GM19438 (cell line): Measurements from ENCODE around the gene RALB.
"Not testable (repeated sequence)": the region's sequence is repeated elsewhere in the genome, so short reads cannot be mapped to it uniquely, and the experiment has no call there.

Experiments
- ATAC-seq: cut with Tn5 transposase; IDR thresholded peaks from one replicate; pipeline ENCODE4 v1.9.1; 2021; ENCODE audit warnings: low read depth; ENCODE audit not compliant: unreplicated experiment

The RALB gene

DNA sequence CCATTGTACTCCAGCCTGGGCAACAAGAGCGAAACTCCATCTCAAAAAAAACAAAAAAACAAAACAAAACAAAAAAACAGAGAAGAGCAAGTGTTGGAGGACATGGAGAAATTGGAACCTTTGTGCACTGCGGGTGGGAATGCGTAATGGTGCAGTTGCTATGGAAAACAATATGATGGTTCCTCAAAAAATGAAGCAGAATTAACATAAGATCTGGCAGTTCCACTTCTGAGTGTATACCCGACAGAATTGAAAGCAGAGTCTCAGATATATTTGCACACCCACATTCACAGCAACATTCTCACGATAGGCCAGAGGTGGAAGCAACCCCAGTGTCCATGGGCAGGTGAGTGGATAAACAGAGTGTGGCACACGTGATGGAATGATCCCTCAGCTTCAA is 11.0 kb upstream of the RALB start:
- no peak for ATAC-seq

DNA sequence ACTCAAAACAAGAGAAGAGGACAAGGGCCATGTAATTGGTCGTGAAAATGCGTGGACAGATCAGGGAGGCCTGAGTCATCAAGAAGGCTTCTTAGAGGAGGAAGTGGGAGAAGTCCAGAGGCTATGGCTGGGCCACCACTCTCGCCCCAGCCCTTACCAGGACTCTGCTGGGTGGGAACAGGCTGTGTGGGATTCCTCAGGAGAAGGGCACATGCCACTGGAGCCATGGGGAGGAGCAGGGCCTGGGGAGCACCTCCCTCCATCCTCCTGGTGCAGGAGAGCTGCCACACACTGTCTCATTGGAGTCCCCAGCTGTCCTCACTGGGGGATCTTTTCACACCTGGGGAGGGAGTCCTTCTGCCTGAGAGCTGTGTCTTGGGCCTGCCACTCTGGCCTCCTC is 9.4 kb upstream of the RALB start:
- ATAC-seq, result no peak

DNA sequence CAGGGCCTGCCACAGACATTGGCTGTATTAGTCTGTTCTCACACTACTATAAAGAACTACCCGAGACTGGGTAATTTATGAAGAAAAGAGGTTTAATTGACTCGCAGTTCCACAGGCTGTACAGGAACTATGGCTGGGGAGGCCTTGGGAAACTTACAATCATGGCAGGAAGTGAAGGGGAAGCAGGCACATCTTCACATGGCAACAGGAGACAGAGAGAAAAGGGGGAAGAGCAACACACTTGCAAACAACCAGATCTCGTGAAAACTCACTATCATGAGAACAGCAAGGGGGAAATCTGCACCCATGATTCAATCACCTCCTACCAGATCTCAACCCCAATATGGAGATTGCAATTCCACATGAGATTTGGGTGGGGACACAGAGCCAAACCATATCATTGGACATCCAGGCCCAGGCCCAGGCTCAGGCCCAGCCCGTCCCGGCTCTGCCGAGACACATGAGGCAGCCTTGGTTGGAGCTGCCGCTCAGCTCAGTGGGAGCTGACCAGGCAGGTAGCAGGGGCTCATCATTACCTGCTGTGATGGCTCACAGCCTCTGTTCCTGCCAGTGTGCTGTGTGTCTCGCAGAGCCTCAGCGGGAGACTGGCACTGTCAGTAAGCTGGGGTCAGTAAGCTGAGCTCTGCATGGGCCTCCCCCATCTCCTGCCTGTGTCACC is 8.6 kb upstream of the RALB start:
- ATAC-seq, result no peak

- ATAC-seq, result no peak
These were observed 7.8 kb upstream of the RALB start for GRCh38 chr2:120244656-120245519.

DNA sequence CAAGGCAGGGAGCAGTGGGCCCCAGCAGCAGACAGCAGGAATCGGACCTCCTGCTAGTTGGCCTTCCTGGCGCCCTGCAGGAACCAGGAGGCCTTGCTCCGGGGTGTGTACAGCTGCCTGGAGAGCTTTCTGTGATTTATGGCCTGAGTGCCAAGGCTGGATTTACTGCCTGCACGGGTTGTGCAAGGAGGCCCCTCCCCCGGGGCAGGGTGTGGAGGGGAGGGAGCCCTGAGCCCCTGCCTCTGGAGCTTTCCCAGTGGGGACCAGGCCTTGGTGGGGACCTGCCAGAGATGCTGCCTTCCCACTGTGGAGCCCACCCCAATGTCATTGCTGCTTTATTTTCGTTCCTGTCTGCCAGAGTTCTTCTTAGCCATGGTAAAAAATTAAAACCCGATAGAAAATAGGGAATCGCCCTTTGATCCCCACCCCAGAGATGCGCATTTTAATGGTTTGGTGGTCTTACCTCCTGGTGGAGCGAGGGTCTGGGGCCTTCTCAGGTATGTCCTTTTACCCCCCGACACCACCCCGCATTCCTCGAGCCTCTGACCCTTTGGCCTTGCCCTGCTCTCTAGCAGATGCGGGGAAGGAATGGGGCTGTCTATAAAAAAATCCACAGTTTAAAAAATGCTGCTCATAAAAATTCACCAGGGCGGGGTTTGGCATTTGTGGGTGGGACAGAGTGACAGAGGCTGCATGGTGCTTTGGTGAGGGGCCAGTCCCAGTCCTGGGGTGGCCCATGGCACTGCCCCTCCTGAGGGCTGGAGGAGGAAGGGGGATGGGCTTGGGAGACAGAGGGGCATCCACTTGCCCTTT is 6.9 kb upstream of the RALB start:
- ATAC-seq, result no peak

DNA sequence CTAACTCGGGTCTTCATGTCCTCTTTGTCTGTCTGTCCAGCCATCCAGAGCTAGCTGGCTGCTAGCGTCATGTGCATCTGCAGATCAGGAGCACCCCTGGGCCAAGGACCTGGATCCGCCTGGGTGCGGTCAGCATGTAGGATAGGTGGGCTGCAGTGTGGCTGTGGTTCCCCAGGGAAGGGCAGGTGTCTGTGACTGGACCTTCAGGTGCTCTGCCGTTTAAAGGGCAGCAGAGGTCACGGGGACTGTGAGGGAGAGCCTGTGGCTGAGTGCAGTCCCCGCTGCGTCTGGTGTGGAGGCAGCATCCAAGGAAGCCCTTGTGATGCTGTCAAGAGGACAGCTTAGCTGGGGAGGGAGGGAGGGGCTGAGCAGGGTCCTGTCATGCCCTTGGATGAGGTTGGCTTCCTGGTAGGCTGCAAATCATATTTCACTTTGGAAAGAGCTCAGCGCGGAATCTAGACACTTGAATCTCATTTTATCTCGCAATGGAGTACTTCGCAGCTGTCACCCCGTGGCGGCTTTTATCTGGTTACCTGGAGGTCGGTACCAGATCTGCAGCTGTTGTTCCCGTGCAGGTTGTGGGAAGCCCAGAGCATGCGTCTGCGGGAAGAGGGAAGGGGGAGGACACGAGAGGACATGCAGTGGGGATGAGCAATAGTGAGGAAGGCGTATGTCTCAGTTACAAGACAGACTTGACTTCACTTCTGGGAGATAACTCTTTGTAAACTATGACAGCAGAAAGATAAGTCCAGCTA is 5.9 kb upstream of the RALB start:
- ATAC-seq, result no peak

DNA sequence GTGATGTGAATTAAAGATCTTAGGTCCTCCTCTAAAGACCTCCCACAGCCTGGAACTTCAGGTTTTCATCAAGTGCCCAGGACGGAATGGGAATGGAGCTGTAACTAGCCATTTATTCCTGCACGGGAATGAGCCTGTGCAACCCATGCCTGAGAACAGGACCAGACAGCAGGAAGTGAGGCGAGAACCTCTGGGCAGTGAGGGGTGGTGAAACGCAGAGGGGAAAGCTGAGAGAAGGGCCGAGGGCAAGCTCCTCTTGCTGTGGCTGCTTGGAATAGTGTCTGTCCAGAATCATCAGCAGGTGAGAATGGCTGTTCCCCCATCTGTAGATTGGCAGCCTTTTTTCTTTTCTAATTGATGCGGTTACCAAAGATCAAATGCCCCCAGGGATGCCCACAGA is 4.8 kb upstream of the RALB start:
- no peak for ATAC-seq

DNA sequence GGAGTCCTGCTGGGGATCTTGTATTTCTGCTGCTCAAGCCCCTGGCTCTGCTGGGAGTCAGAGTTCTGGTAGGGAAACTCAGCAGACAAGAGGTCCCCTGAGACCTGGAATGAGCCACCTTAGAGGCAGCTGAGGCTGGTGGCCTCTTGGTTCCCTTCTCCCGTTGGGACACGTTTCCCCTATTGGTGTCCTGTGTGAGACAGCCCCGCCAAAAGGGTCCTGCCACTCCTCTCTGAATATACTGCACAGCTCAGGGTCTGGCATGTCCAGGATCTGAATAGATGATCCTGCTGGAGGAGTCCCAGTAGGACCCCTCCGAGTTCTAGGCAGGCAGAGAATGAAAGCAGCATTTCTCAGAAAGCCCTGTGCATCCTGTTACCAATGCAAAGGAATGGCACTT is 2.0 kb upstream of the RALB start:
- ATAC-seq, result no peak

DNA sequence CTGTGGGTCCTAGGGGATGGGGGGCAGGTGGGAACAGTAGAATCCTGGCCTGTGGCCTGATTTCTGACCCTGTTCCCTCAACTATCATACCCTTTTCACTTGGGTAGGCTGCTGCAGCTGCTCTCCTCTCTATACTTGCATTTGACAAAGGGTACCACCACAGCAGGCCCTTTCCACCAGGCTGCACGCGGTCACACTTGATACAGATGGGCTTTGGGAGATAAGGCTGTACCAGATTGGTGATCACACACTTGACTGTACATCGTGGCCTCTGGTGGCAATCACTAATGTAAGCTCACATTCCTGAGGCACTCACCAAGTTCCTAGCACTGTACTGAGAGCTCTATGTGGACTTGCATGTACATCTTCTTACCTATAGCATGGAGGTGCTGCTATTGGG is 1.6 kb upstream of the RALB start:
- no peak for ATAC-seq

DNA sequence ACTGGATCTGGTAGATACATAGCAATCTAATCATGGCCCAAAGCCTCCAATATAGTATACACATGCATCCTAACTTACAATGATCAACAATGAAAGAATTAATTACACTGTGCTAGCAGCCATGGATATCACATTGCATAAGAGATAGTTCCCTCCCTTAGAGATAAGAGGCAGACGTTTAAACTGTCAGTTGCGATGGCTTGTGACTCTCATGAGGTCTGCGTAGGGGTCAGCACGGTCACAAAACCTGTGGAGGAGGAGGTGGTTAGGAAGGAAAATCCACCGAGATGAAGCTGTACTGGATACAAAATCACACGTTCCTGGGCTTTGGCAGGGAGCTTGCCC is 800 bp upstream of the RALB start:
- ATAC-seq, result no peak

DNA sequence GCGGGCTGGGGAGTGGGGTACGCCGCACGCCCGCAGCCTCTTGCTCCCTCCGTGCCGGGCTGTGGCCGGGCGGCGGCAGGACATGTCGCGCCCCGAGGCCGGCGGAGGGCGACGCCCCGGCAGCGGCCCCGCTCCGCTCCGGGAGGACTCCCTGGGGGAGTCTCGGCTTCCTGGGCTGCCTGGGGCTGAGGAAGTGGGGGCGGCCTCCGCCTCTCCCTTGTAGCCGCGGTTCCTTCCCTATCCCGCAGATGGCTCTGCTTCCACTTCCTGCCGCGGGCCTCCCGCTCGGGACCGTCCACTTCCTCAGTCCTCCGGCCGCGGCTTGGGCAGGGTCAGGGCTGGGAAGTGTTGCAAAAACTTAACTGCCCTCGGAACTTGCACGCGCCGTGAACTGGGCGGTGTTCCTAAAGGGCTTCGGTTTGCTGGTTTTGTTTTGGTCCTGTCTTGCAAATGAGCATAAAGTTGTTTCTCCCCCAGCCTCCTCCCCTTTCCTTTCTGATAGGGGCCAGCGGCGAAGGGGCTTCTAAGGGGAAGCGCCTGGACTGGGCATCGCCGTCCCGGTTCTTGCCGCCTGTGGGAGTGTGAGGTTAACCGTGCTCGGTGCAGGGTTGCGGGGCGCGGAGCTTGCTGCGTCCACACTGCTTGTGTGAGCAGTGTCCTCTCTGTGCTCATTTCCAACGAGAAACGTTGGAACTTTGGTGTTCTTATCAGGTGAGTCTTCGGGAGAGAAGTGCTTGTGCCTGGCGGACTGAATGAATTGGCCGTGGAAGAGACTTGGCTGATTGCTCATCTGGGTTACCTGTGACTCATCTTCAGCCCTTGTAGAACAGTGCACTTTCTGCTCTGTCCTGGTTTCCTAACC is 600 bp downstream of the RALB start:
- peak; percentile 43 for ATAC-seq

- ATAC-seq, result no peak
These were observed 1.5 kb downstream of the RALB start for GRCh38 chr2:120254178-120254577.

GRCh38 chr2:120255071-120255470 is 2.4 kb downstream of the RALB start:
- ATAC-seq, result no peak

DNA sequence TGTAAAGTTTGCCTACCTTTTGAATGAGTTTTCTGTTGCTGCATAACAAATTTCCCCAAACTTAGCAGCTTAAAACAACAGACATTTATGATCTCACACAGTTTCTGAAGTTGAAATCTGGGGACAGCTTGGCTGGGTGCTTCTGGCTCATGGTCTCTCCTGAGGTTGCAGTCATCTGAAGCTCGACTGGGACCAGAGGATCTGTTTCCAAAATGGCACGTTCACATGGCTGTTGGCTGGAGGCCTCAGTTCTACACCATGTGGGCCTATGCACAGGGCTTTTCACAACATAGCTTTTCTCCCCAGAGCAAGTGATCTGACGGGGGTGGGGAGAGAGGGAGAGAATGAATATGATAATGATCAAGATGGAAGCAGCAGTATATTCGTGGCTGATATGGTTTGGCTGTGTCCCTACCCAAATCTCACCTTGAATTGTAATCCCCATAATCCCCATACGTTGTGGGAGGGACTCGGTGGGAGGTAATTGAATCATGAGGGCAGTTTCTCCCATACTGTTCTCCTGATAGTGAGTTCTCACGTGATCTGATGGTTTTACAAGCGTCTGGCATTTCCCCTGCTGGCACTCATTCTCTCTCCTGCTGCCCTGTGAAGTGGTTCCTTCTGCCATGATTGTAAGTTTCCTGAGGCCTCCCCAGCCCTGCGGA is 3.5 kb downstream of the RALB start:
- no peak for ATAC-seq

DNA sequence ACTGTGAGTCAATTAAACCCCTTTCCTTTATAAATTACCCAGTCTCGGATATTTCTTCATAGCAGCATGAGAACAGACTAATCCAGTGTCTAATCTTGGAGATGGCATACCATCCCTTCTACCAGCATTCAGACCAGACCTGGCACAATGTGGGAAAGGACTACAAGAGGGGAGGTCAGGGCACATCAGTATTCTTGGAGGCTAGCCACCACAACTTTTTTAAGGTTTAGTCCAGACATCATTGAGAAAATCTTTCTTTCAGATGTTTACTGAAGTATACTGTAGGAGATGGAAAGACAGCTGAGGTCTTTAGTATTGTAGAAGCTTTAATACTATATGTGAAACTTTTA is 4.0 kb downstream of the RALB start:
- ATAC-seq, result no peak

- no peak for ATAC-seq
These were observed 4.9 kb downstream of the RALB start for GRCh38 chr2:120257522-120257921.

GRCh38 chr2:120258196-120258595 is 5.5 kb downstream of the RALB start:
- no peak for ATAC-seq

DNA sequence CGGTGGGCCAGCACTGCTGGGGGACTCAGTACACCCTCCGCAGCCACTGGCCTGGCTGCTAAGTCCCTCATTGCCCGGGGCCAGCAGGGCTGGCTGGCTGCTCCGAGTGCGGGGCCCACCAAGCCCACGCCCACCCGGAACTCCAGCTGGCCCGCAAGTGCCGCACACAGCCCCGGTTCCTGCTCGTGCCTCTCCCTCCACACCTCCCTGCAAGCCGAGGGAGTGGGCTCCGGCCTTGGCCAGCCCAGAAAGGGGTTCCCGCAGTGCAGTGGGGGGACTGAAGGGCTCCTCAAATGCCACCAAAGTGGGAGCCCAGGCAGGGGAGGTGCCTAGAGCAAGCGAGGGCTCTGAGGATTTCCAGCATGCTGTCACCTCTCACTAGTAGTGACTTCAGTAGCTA is 7.3 kb downstream of the RALB start:
- ATAC-seq, result not testable (repeated sequence)

GRCh38 chr2:120260736-120261135 is 8.1 kb downstream of the RALB start:
- no peak for ATAC-seq
